COR-L47 (cell line): ENCODE data around the gene GABPB2.

ENCODE experiments used
- DNase-seq: peaks from one replicate; lab custom pipeline; 2025; lab: John Stamatoyannopoulos, UW

Gene GABPB2

GRCh38 chr1:151133018-151133806 is 62.7 kb downstream of the GABPB2 start:
- no peak for DNase-seq

GRCh38 chr1:151134396-151134795 is 63.8 kb downstream of the GABPB2 start:
- no peak for DNase-seq

GRCh38 chr1:151134991-151135390 is 64.4 kb downstream of the GABPB2 start:
- no peak for DNase-seq

GRCh38 chr1:151135433-151136385 is 65.1 kb downstream of the GABPB2 start:
- DNase-seq = no peak

- no peak for DNase-seq
Observed at GRCh38 chr1:151137789-151138188, 67.2 kb downstream of the GABPB2 start.

GRCh38 chr1:151142411-151143056 is 72.0 kb downstream of the GABPB2 start:
- DNase-seq = no peak

GRCh38 chr1:151143057-151143435 is 72.5 kb downstream of the GABPB2 start:
- no peak for DNase-seq

GRCh38 chr1:151143986-151144385 is 73.4 kb downstream of the GABPB2 start:
- DNase-seq = no peak

- DNase-seq = no peak
Observed at GRCh38 chr1:151144474-151145303, 74.1 kb downstream of the GABPB2 start.

GRCh38 chr1:151145304-151146071 is 74.9 kb downstream of the GABPB2 start:
- DNase-seq = no peak

GRCh38 chr1:151146072-151146411 is 75.5 kb downstream of the GABPB2 start:
- DNase-seq = no peak

- peak; percentile 86 for DNase-seq
Observed at GRCh38 chr1:151146412-151147131, 76.0 kb downstream of the GABPB2 start, which contains the start of gene SEMA6C. Gene SEMA6C, minus strand, starts transcription at chr1:151146631. Its CDS starts 4,010 bp downstream, at chr1:151142621.

GRCh38 chr1:151147132-151147503 is 76.6 kb downstream of the GABPB2 start:
- DNase-seq = no peak

GRCh38 chr1:151147665-151148064 is 77.1 kb downstream of the GABPB2 start:
- no peak for DNase-seq

GRCh38 chr1:151156515-151156819 is 85.9 kb downstream of the GABPB2 start, which contains the start of gene TNFAIP8L2:
Gene TNFAIP8L2, plus strand, starts transcription at chr1:151156649. Its CDS starts 2,049 bp downstream, at chr1:151158698.
- no peak for DNase-seq

GRCh38 chr1:151157067-151157531 is 86.5 kb downstream of the GABPB2 start:
- no peak for DNase-seq

GRCh38 chr1:151158326-151158725 is 87.8 kb downstream of the GABPB2 start:
- DNase-seq = no peak

GRCh38 chr1:151158751-151159251 is 88.2 kb downstream of the GABPB2 start:
- no peak for DNase-seq

GRCh38 chr1:151159373-151159772 is 88.8 kb downstream of the GABPB2 start:
- no peak for DNase-seq

- no peak for DNase-seq
Observed at GRCh38 chr1:151164732-151165280, 94.2 kb downstream of the GABPB2 start.
